GM18517 (cell line): ENCODE measurements around the gene TEAD2.

Source experiments
- ATAC-seq: cut with Tn5 transposase; IDR thresholded peaks from one replicate; pipeline ENCODE4 v1.9.1; 2021; ENCODE audit warnings: mild to moderate bottlenecking, moderate library complexity; ENCODE audit not compliant: unreplicated experiment

The TEAD2 gene

DNA sequence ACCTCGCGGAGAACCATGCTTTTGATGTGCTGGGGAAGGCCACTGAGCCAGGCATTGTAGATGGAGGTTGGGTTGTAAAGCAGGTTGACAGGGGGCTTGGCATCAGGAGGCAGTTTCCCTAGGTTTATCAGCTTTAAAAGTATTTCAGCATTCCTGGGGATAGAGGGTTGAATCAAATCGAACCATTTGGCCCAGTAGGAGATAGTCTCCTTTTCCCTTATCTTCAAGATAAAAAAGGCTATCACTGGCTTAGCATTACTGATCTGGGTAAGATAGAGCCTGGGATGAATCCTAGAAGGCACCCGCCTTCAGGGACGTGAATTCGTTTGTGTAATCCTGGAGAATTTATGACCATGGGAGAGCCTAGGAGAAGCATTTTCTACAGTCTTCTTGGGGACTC, 67.8 kb downstream of the TEAD2 start:
- ATAC-seq = no peak
